Measurements from ENCODE around the gene CSMD2.
"Not testable (repeated sequence)": the region's sequence is repeated elsewhere in the genome, so short reads cannot be mapped to it uniquely, and the experiment has no call there.

The CSMD2 gene

GRCh38 chr1:33516891-33517567 lies 648.0 kb downstream of the CSMD2 start:
- H3K36me3 ChIP-seq (ENCODE audit: control insufficient read depth in 1 of 2, insufficient read depth in 2 of 2, low read length in 2 of 2): no peaks in the 10 kb centered on the region
- H3K4me1 ChIP-seq (ENCODE audit: control insufficient read depth in 1 of 2, insufficient read depth in 2 of 2, low read length in 2 of 2): no peaks in the 10 kb centered on the region
- H3K27ac ChIP-seq (ENCODE audit: low read depth, low read length): no peak overlapping the region
- H3K9ac ChIP-seq (ENCODE audit: low read depth in 1 of 2, low read length in 2 of 2): no peak overlapping the region
- H3K27me3 ChIP-seq (ENCODE audit: control insufficient read depth in 1 of 2, insufficient read depth in 2 of 2, low read length in 2 of 2): peaks cover 0 to 4% of the 10 kb centered on the region in 2 donors
- no peaks in the 10 kb centered on the region for H3K9me3 ChIP-seq (ENCODE audit: control insufficient read depth in 1 of 2, low read length in 2 of 2)
- no peak overlapping the region for H3K4me3 ChIP-seq (ENCODE audit: low read depth in 1 of 2, low read length in 2 of 2)

- no peaks in the 10 kb centered on the region for H3K9me3 ChIP-seq (ENCODE audit: control insufficient read depth in 1 of 2, low read length in 2 of 2)
Measured at GRCh38 chr1:33516428-33516827, 648.6 kb downstream of the CSMD2 start.

GRCh38 chr1:33515607-33516006 lies 649.4 kb downstream of the CSMD2 start:
- Histone ChIP-seq H3K9me3 (ENCODE audit: control insufficient read depth in 1 of 2, low read length in 2 of 2) (no peaks in the 10 kb centered on the region), H3K4me1 (ENCODE audit: control insufficient read depth in 1 of 2, insufficient read depth in 2 of 2, low read length in 2 of 2) (no peaks in the 10 kb centered on the region), H3K4me3 (ENCODE audit: low read depth in 1 of 2, low read length in 2 of 2) (no peak overlapping the region), H3K27ac (ENCODE audit: low read depth, low read length) (no peak overlapping the region), H3K27me3 (ENCODE audit: control insufficient read depth in 1 of 2, insufficient read depth in 2 of 2, low read length in 2 of 2) (peaks cover 0 to 4% of the 10 kb centered on the region in 2 donors), H3K36me3 (ENCODE audit: control insufficient read depth in 1 of 2, insufficient read depth in 2 of 2, low read length in 2 of 2) (no peaks in the 10 kb centered on the region), H3K9ac (ENCODE audit: low read depth in 1 of 2, low read length in 2 of 2) (no peak overlapping the region)

More at GRCh38 chr1:33516428-33516827, 648.6 kb downstream of the CSMD2 start:
- Histone ChIP-seq H3K9ac (ENCODE audit: low read depth in 1 of 2, low read length in 2 of 2) (no peak overlapping the region), H3K4me1 (ENCODE audit: control insufficient read depth in 1 of 2, insufficient read depth in 2 of 2, low read length in 2 of 2) (no peaks in the 10 kb centered on the region), H3K36me3 (ENCODE audit: control insufficient read depth in 1 of 2, insufficient read depth in 2 of 2, low read length in 2 of 2) (no peaks in the 10 kb centered on the region), H3K4me3 (ENCODE audit: low read depth in 1 of 2, low read length in 2 of 2) (no peak overlapping the region), H3K27me3 (ENCODE audit: control insufficient read depth in 1 of 2, insufficient read depth in 2 of 2, low read length in 2 of 2) (peaks cover 0 to 4% of the 10 kb centered on the region in 2 donors), H3K27ac (ENCODE audit: low read depth, low read length) (no peak overlapping the region)

DNA sequence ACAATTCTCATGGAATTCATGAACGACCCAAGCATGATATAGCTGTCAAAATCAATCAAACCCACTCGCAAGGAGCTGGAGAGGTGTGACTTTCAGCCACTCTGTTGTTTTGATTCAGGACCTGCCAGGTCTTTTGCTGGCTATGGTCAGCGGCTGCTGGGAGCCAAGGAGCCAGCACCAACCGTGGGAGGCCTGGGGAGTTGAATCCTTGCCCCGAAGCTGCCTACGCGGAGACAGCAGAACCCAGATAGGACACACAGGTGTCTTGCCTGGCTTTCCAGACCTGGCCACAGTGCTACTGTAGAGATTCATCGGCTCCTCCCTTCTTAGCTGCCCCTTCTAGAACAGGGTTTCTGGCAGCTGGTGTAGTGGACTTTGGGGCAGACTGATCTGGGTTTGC lies 649.9 kb downstream of the CSMD2 start:
- Histone ChIP-seq H3K9ac (ENCODE audit: low read depth in 1 of 2, low read length in 2 of 2) (no peak overlapping the region), H3K9me3 (ENCODE audit: control insufficient read depth in 1 of 2, low read length in 2 of 2) (no peaks in the 10 kb centered on the region), H3K27ac (ENCODE audit: low read depth, low read length) (no peak overlapping the region), H3K4me3 (ENCODE audit: low read depth in 1 of 2, low read length in 2 of 2) (no peak overlapping the region), H3K4me1 (ENCODE audit: control insufficient read depth in 1 of 2, insufficient read depth in 2 of 2, low read length in 2 of 2) (no peaks in the 10 kb centered on the region), H3K27me3 (ENCODE audit: control insufficient read depth in 1 of 2, insufficient read depth in 2 of 2, low read length in 2 of 2) (peaks cover 0 to 4% of the 10 kb centered on the region in 2 donors), H3K36me3 (ENCODE audit: control insufficient read depth in 1 of 2, insufficient read depth in 2 of 2, low read length in 2 of 2) (no peaks in the 10 kb centered on the region)

DNA sequence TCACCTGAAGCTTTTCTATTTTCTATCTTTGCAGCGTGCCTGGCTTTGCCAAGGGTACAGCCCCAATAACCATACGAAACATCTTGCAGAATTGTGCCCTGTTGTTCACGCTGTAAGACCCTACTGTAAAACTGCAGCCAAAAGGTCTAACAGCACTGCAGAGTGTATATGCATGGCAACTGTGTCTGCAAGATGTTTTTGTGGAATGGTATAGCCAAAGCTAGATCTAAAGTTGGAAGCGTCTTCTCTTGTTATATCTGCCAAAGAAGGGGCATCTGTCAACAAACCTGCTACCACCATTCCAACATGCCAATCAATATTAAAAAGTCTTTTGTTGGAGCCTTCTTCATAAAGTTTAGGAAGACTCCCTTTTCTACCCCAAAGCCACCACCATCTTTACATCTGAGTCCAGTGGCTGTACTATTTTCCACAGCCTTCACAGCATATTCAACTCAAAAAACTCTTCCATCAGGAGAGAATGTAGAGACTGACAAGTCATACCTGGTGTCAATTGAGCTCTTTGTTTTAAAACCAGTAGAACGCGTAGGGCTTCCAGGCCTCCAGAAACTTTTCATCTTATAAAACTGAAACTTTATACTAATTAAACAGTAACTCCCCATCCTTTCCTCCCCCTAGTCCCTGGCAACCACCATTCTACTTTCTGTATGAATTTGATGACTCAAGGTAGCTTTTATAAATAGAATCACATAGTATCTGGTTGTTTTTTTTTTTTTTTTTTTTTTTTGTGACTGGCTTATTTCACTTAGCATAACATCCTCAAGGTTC lies 652.6 kb downstream of the CSMD2 start:
- Histone ChIP-seq H3K4me3 (ENCODE audit: low read depth in 1 of 2, low read length in 2 of 2) (no peak overlapping the region), H3K9me3 (ENCODE audit: control insufficient read depth in 1 of 2, low read length in 2 of 2) (no peaks in the 10 kb centered on the region), H3K27me3 (ENCODE audit: control insufficient read depth in 1 of 2, insufficient read depth in 2 of 2, low read length in 2 of 2) (no peaks in the 10 kb centered on the region), H3K4me1 (ENCODE audit: control insufficient read depth in 1 of 2, insufficient read depth in 2 of 2, low read length in 2 of 2) (peaks cover 0 to 4% of the 10 kb centered on the region in 2 donors), H3K27ac (ENCODE audit: low read depth, low read length) (no peak overlapping the region), H3K9ac (ENCODE audit: low read depth in 1 of 2, low read length in 2 of 2) (no peak overlapping the region), H3K36me3 (ENCODE audit: control insufficient read depth in 1 of 2, insufficient read depth in 2 of 2, low read length in 2 of 2) (no peaks in the 10 kb centered on the region)

DNA sequence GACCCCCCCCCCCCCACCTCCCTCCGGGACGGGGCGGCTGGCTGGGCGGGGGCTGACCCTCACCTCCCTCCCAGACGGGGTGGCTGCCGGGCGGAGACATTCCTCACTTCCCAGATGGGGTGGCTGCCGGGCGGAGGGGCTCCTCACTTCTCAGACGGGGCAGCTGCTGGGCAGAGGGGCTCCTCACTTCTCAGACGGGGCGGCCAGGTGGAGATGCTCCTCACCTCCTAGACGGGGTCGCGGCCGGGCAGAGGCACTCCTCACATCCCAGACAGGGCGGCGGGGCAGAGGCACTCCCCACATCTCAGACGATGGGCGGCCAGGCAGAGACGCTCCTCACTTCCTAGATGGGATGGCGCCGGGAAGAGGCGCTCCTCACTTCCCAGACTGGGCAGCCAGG lies 655.8 kb downstream of the CSMD2 start:
- not testable (repeated sequence) for H3K4me1 ChIP-seq (ENCODE audit: control insufficient read depth in 1 of 2, insufficient read depth in 2 of 2, low read length in 2 of 2); H3K36me3 ChIP-seq (ENCODE audit: control insufficient read depth in 1 of 2, insufficient read depth in 2 of 2, low read length in 2 of 2); H3K4me3 ChIP-seq (ENCODE audit: low read depth in 1 of 2, low read length in 2 of 2); H3K27ac ChIP-seq (ENCODE audit: low read depth, low read length); H3K9me3 ChIP-seq (ENCODE audit: control insufficient read depth in 1 of 2, low read length in 2 of 2); H3K9ac ChIP-seq (ENCODE audit: low read depth in 1 of 2, low read length in 2 of 2); H3K27me3 ChIP-seq (ENCODE audit: control insufficient read depth in 1 of 2, insufficient read depth in 2 of 2, low read length in 2 of 2)

- Histone ChIP-seq H3K27ac (ENCODE audit: low read depth, low read length) (no peak overlapping the region), H3K27me3 (ENCODE audit: control insufficient read depth in 1 of 2, insufficient read depth in 2 of 2, low read length in 2 of 2) (no peaks in the 10 kb centered on the region), H3K9me3 (ENCODE audit: control insufficient read depth in 1 of 2, low read length in 2 of 2) (no peaks in the 10 kb centered on the region), H3K36me3 (ENCODE audit: control insufficient read depth in 1 of 2, insufficient read depth in 2 of 2, low read length in 2 of 2) (no peaks in the 10 kb centered on the region), H3K4me3 (ENCODE audit: low read depth in 1 of 2, low read length in 2 of 2) (no peak overlapping the region), H3K4me1 (ENCODE audit: control insufficient read depth in 1 of 2, insufficient read depth in 2 of 2, low read length in 2 of 2) (peaks cover 0 to 4% of the 10 kb centered on the region in 2 donors), H3K9ac (ENCODE audit: low read depth in 1 of 2, low read length in 2 of 2) (no peak overlapping the region)
Measured at GRCh38 chr1:33508151-33508550, 656.9 kb downstream of the CSMD2 start.

GRCh38 chr1:33507661-33508060 lies 657.4 kb downstream of the CSMD2 start:
- H3K27me3 ChIP-seq (ENCODE audit: control insufficient read depth in 1 of 2, insufficient read depth in 2 of 2, low read length in 2 of 2): no peaks in the 10 kb centered on the region
- no peak overlapping the region for H3K27ac ChIP-seq (ENCODE audit: low read depth, low read length)
- H3K36me3 ChIP-seq (ENCODE audit: control insufficient read depth in 1 of 2, insufficient read depth in 2 of 2, low read length in 2 of 2): no peaks in the 10 kb centered on the region
- H3K9ac ChIP-seq (ENCODE audit: low read depth in 1 of 2, low read length in 2 of 2): no peak overlapping the region
- H3K4me1 ChIP-seq (ENCODE audit: control insufficient read depth in 1 of 2, insufficient read depth in 2 of 2, low read length in 2 of 2): peaks cover 0 to 4% of the 10 kb centered on the region in 2 donors
- no peak overlapping the region for H3K4me3 ChIP-seq (ENCODE audit: low read depth in 1 of 2, low read length in 2 of 2)
- no peaks in the 10 kb centered on the region for H3K9me3 ChIP-seq (ENCODE audit: control insufficient read depth in 1 of 2, low read length in 2 of 2)

DNA sequence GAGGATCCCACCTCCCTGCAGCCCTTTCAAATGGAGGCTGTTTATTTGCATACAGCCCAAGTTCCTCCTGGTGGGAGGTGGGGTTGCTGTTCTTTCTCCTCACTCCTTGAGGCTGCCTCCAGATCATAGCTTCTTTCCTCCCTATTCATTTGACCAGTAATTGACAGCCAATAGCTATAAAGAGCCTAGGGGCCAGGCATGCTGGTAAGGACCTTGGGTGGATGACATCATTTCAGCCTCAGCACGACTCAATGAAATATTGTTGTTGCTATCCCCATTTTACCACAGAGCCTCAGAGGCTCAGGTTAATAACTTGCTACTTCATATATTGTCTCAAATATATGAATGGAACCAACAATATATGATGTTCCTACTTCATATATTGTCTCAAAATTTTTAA lies 661.5 kb downstream of the CSMD2 start:
- Histone ChIP-seq H3K27me3 (ENCODE audit: control insufficient read depth in 1 of 2, insufficient read depth in 2 of 2, low read length in 2 of 2) (no peaks in the 10 kb centered on the region), H3K9me3 (ENCODE audit: control insufficient read depth in 1 of 2, low read length in 2 of 2) (no peaks in the 10 kb centered on the region), H3K4me3 (ENCODE audit: low read depth in 1 of 2, low read length in 2 of 2) (no peak overlapping the region), H3K36me3 (ENCODE audit: control insufficient read depth in 1 of 2, insufficient read depth in 2 of 2, low read length in 2 of 2) (no peaks in the 10 kb centered on the region), H3K9ac (ENCODE audit: low read depth in 1 of 2, low read length in 2 of 2) (no peak overlapping the region), H3K27ac (ENCODE audit: low read depth, low read length) (no peak overlapping the region), H3K4me1 (ENCODE audit: control insufficient read depth in 1 of 2, insufficient read depth in 2 of 2, low read length in 2 of 2) (peaks cover 0 to 4% of the 10 kb centered on the region in 2 donors)

DNA sequence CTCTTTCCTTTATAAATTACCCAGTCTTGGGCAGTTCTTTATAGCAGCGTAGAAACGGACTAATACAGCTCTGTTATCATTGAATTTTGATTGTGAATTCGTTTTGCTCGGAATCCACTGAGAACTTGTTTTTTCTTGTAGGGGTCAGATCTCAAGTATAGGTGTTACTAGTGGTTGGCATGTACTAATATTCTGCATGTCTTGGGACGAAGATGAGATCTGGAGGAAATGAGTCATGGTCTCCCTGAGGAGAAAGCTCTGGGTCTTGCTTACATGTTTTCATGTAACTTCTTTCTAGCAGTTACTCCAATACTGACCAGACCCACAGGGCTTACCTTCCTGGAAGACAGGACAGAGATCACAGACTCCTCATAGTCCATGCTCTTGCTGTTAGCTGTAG lies 662.3 kb downstream of the CSMD2 start:
- Histone ChIP-seq H3K27me3 (ENCODE audit: control insufficient read depth in 1 of 2, insufficient read depth in 2 of 2, low read length in 2 of 2) (no peaks in the 10 kb centered on the region), H3K36me3 (ENCODE audit: control insufficient read depth in 1 of 2, insufficient read depth in 2 of 2, low read length in 2 of 2) (no peaks in the 10 kb centered on the region), H3K4me3 (ENCODE audit: low read depth in 1 of 2, low read length in 2 of 2) (no peak overlapping the region), H3K9me3 (ENCODE audit: control insufficient read depth in 1 of 2, low read length in 2 of 2) (no peaks in the 10 kb centered on the region), H3K4me1 (ENCODE audit: control insufficient read depth in 1 of 2, insufficient read depth in 2 of 2, low read length in 2 of 2) (no peaks in the 10 kb centered on the region), H3K9ac (ENCODE audit: low read depth in 1 of 2, low read length in 2 of 2) (no peak overlapping the region), H3K27ac (ENCODE audit: low read depth, low read length) (no peak overlapping the region)

Measured in duodenal mucosa (tissue), 2 donors.